NOMO-1 (cell line): Measurements from ENCODE around the gene ANXA5.
"Not testable (repeated sequence)": the region's sequence is repeated elsewhere in the genome, so short reads cannot be mapped to it uniquely, and the experiment has no call there.

ENCODE experiments used
- DNase-seq, 2 experiments: peaks; one replicate each; lab custom pipeline; 2025; ENCODE audit not compliant: unreplicated experiment in 2 of 2; lab: John Stamatoyannopoulos, UW

Gene ANXA5

DNA sequence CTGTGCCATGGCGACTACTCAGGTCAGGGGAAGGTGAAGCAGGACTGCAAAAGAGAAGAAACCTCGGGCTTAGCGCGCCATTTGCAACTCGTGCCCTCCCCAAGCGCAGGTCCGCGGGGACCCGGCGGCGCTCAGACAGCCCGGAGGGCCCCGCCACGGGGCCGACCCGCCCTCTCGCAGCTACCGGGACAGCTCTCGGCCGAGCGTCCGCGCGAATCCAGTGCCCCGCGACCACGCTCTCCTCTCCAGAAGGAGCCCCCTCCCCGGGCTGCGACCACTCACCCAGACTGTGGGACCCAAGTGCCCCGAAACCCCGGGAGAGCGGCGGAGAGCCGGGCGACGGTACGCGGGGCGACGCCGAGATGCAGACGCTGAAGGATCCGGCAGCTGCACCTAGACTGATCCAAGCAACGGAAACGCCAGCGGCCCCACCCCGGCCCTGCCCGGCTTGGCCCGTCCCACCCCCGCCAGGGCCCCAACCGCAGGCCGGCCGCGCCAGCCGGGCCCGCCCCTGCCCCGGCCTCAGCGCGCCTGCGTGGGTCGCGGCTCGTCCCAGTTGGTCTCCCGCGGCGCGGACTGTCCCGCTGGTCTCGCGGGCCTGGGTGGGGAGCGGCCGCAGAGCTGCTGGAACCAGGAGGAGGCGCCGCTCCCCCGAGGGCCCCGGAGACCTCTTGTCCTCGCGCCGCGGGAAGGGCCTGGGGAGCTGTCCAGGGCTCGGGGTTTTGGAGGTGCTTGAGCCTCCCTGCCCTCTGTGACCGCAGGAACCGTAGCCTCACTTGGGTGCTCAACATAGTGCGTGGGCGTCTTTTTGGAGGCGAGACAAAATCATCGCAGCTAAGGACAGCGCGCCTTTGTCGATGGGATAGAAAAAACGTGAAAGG lies at the start of gene ANXA5:
TSS of gene ANXA5 (minus strand) at position 400 of the 881 bp plus-strand sequence. CDS start at position 9, 391 bp downstream.
- DNase-seq: peak; percentile 70 to 84

- no peak for DNase-seq
Observed at GRCh38 chr4:121742794-121743193, 46.0 kb upstream of the ANXA5 start.

DNA sequence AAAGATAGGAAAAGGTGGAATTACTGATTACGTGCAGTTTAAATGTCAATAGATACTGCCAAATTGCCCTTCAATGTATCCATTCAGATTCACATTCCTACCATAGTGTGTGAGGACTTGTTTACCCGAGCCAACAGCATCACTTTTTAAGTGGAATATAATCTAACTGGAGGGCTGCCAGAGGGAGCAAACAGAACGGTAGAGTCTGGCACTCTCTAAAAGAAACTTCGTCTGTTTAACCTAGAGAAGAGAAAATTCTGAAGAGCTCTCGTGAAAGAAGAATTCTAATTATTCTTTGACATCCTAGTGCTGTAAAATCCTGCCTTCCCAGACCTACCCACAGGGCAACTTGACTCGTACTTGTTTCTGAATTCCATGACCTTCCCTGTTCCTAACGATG lies 45.0 kb upstream of the ANXA5 start:
- DNase-seq: no peak

GRCh38 chr4:121740796-121741409 lies 44.1 kb upstream of the ANXA5 start:
- no peak for DNase-seq

DNA sequence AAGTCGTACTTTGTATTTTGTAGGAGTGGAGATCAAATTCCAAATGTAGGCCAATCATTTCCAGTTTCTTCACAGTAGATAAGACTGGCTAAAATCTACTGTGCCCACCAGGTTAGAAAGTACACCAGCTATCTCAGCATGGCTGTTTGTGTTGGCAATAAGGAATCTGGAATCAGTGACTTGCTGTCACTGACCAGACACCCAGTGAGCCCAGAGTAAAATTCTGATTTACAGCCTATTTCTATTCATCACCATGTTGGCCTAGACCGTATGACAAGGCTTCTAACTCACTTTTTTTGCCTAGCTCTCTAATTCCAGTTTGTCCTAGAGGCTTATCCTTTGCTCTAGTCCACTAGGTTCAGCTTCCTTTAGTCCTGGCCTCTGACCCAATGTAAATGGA lies 42.8 kb upstream of the ANXA5 start:
- DNase-seq: no peak

DNA sequence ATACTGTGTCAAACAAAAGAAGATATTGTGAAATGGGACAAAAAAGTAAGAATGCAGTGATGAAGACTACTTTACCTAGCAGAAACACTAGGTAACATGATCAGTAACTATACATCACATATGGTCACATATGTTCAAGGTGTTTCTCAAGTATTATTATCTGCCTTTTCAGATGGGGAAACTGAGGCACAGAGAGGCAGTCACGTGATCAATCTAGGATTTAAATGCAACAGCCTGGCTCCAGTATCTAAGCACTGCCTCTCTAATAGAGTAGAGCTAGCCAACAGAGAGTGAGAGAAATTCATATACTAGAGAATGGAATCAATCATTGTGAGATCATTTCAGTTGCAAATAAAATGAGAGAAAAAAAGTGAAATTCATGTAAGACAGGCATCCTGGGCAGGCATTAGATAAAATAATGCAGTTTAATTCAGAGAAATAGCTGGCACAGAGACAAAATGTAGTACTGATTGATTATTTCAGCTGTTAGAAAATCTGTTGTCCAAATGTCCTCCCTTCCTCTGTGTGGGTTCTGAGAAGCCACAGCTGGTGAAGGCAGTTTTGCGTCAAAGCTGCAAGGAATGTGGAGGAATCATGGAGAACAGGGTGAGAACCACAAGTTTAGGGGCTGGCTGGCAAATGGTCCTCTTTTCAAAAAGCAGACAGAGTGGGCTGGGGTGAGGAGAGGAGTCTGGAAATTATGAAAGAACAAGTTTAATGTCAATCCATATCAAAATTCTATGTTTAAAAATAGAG lies 42.2 kb upstream of the ANXA5 start:
- no peak for DNase-seq

GRCh38 chr4:121737846-121738554 lies 41.2 kb upstream of the ANXA5 start:
- DNase-seq: no peak

- DNase-seq: peak in 1 of 2 experiments; percentile 12
Observed at GRCh38 chr4:121736735-121737351, 40.1 kb upstream of the ANXA5 start.

DNA sequence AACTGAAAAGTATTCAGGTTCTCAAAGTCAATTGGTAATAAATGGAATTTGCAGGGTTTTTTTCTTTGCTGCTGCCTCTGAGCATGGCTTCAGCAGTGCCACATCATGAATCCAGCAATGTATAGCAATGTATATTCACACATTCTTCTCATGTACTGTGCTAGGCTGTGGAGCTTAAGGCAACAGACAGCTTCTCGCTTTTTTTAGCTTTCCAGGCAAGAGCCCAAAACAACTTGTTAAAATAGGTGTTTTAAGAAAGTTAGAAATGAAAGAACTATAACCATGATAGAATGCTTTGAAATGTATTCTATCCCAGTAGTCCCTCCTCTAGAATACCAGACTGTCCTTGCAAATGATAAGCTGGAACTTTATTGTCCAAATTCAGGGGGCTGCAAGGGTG lies 37.8 kb upstream of the ANXA5 start:
- no peak for DNase-seq

DNA sequence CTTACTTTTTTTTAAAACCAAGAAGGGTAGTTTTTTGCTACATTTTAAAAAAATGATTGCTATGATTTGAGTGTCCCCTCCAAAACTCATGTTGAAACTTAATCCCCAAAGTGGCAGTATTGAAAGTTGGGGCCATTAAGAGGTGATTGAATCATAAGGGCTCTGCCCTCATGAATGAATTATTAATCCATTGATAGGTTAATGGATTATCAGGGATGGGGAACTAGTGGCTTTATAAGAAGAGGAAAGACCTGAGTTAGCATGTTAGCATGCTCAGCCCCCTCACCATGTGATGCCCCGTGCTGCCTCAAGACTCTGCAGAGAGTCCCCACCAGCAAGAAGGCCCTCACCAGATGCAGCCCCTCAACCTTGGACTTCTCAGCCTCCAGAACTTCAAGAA lies 37.2 kb upstream of the ANXA5 start:
- DNase-seq: no peak

DNA sequence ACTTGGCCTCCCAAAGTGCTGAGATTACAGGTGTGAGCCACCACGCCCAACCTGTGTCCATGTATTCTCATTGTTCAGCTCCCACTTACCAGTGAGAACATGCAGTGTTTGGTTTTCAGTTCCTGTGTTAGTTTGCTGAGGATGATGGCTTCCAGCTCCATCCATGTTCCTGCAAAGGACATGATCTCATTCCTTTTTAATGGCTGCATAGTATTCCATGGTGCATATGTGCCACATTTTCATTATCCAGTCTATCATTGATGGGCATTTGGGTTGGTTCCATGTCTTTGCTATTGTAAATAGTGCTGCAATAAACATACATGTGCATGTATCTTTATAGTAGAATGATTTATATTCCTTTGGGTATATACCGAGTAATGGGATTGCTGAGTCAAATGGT lies 33.0 kb upstream of the ANXA5 start:
- DNase-seq: not testable (repeated sequence)

- DNase-seq: no peak
Observed at GRCh38 chr4:121728798-121729226, 32.0 kb upstream of the ANXA5 start.

GRCh38 chr4:121728066-121728465 lies 31.3 kb upstream of the ANXA5 start:
- no peak for DNase-seq

DNA sequence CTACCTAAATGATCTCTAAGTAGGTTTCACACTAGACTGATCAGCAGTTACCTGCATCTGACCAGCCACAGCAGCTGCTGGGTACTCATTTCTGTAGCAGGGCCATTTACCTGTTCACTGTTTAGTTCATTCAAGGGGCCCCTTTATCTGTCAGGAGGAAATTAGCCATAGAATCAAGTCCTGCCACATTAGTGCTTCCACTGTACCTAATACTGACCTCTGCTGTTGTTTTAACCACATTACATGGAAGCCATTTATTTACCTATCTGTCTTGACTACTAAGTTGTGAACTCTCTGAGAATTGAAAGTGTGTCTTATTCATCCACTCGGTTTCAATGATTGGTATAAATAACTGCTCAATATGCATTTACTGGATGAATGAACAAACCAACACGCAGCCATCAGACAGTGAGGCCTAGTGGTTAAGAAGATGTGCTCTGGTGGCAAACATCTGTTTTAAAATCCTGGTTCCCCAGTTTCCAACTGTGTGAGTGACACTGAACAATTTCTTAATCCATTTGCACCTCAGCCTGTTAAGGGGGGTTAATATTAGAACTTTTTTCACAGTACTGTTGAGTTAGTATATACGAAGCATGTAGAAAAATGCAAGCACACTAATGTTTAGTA lies 30.0 kb upstream of the ANXA5 start:
- DNase-seq: peak; percentile 11 to 71

DNA sequence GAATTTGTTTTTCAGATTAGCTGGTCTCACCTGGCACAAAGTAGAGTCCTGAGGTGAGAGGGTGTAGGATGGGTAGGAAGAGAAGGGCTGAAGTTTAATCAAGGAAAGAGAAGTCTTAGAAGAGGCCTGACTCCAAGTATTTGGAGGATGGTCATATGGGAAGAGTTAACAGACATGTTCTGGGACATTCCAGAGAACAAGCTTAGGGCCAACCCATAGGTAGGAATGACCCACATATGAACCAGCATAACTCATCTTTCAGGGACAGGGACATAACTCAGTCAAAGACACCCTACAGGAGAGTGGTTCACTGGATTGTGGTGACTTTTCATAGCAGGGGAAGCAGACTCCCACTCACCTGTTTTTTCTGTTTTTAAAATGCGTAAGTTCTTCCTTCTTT lies 27.9 kb upstream of the ANXA5 start:
- DNase-seq: no peak

- DNase-seq: no peak
Observed at GRCh38 chr4:121721700-121722099, 24.9 kb upstream of the ANXA5 start.

DNA sequence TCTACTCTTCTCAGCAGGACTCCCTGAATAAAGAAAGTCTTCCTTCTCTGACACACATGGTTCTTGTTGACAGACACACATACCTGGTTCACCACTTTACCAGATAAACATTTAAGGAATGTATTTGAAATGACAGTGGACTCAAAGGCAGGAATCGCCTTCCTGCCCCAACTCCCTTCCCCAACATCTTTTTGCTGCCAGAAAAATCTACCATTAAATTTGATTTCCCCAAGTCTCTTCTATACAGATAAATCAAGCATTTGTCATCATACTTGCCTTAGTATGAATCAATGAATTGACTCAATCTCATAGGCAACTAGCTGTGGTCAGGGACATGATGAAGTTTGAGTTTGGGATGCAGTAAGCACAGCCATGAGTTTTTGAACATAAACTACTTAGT lies 23.3 kb upstream of the ANXA5 start:
- DNase-seq: no peak

DNA sequence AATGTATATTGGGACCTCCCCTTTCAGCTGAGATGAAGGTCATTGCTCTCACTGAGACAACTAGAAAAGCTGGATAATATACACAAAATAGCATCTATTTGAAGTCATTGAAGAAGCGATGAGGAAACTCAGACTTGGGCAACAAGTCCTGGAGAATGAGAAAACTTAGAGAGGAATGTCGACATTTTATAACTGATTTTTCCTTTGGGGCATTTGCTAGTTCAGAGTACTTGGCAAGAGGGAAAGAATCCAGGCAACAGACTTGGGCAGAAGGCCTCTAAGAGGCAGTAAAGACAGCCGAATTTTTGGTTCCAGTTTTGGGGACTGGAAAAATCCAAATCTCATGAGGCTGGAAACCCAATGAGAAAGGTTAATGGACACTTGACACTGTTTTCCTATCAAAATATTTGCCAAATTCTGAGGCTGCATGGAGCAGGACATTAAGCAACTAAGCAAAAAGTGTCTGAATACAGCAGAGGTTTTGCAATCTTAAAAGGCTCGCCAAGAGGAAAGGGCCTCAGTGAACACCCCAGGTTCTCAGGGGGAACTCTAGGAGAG lies 21.0 kb upstream of the ANXA5 start:
- no peak for DNase-seq

DNA sequence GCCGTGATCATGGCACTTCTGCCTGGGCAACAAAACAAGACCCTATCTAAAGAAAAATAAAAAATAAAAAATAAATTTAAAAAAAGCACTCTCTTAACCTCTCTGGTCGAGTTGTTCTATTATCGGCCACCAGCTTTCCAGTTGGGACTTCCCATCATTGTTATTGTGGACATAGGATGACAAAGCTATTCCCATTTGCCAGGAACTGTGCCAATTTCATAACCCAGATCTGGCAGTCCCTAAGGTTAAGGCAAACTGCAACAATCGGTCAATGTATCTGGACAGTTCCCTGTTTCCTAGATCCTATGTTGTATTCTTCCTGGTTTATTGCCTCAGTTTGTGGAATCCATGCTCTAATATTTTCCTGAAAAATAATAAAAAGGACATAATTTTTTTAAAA lies 17.8 kb upstream of the ANXA5 start:
- DNase-seq: no peak

- DNase-seq: no peak
Observed at GRCh38 chr4:121712783-121713182, 16.0 kb upstream of the ANXA5 start.
